ENCODE data around the gene DBET.
"Not testable (repeated sequence)": the region's sequence is repeated elsewhere in the genome, so short reads cannot be mapped to it uniquely, and the experiment has no call there.

The DBET gene

GRCh38 chr4:190049378-190050239 is 14.7 kb upstream of the DBET start:
- DNase-seq = not testable (repeated sequence)

DNA sequence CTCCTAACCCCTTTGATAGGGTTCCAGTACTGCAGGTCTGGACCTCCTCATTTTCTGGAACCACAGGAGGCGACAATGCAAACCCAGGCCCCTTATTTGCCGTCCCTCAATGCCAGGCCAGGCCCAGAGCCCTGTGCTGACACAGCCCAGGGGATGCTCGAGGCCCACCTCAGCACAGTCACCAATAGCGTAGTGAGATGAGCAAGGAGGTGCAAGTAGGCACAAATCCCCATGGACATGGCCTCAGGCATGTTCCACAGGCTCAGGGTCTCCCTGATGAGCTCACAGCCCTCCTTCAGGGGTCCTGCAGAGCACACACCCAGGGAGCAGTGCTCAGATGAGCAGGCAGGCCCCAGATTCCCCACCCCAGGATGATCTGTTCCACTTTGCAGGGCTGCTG is 5.3 kb upstream of the DBET start:
- DNase-seq = not testable (repeated sequence)

GRCh38 chr4:190064805-190065204 is 503 bp downstream of the DBET start:
- DNase-seq = not testable (repeated sequence)

DNA sequence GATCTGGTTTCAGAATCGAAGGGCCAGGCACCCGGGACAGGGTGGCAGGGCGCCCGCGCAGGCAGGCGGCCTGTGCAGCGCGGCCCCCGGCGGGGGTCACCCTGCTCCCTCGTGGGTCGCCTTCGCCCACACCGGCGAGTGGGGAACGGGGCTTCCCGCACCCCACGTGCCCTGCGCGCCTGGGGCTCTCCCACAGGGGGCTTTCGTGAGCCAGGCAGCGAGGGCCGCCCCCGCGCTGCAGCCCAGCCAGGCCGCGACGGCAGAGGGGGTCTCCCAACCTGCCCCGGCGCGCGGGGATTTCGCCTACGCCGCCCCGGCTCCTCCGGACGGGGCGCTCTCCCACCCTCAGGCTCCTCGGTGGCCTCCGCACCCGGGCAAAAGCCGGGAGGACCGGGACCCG is 4.0 kb downstream of the DBET start:
- DNase-seq = not testable (repeated sequence)

GRCh38 chr4:190093052-190093451 is 28.8 kb downstream of the DBET start:
- not testable (repeated sequence) for DNase-seq

- DNase-seq = not testable (repeated sequence)
Observed at GRCh38 chr4:190094031-190094430, 29.7 kb downstream of the DBET start.

DNA sequence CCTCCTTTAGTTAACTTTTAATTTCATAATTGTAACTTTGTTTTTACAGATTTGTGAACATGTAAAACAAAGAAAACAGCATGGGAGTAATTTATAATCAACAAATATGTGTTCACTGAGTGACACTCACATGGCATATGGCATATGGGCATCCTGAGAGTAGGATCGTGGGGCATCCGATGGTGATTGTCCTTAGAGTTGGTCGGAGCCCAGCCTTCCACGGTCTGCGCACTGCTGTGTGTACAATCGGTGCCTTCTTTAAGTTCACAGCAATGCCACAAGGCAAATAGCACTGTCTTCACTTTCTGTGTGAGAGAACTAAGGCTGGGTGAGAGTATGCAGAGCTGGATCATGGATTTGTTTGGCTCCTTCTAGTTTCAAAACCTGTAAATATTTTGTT is 31.0 kb downstream of the DBET start:
- not testable (repeated sequence) for DNase-seq

- DNase-seq = not testable (repeated sequence)
Observed at GRCh38 chr4:190099605-190100004, 35.3 kb downstream of the DBET start.

DNA sequence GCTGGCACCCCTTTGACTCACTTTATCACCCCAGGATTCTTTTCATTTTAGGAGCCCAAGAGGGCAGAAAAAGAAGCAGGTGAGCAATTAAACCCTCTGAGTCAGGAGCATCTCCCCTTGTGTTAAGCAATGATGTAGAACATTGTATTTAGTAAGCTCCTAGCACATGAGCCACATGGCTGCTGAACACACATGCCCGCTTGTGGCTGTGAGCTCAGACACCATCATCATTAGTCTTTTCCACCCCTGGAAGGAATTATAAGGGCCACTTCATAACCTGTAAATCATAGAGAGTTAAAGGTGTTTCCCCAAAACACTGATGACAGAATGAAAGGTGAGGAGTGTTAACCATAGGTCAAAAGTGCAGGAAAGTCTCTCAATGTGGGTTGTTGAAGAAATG is 37.2 kb downstream of the DBET start:
- DNase-seq = not testable (repeated sequence)

DNA sequence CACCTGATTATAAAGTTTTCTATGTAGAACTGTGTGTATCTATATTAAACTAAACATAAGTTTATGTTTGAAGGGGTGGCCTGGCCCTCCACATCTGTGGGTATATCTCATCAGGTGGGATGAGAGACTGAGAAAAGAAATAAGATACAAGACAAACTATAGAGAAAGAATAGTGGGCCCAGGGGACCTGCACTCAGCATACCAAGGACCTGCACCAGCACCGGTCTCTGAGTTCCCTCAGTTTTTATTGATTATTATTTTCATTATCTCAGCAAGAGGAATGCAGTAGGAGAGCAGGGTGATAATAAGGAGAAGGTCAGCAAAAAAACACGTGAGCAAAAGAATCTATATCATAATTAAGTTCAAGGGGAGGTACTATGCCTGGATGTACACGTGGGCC is 41.9 kb downstream of the DBET start:
- DNase-seq = not testable (repeated sequence)

DNA sequence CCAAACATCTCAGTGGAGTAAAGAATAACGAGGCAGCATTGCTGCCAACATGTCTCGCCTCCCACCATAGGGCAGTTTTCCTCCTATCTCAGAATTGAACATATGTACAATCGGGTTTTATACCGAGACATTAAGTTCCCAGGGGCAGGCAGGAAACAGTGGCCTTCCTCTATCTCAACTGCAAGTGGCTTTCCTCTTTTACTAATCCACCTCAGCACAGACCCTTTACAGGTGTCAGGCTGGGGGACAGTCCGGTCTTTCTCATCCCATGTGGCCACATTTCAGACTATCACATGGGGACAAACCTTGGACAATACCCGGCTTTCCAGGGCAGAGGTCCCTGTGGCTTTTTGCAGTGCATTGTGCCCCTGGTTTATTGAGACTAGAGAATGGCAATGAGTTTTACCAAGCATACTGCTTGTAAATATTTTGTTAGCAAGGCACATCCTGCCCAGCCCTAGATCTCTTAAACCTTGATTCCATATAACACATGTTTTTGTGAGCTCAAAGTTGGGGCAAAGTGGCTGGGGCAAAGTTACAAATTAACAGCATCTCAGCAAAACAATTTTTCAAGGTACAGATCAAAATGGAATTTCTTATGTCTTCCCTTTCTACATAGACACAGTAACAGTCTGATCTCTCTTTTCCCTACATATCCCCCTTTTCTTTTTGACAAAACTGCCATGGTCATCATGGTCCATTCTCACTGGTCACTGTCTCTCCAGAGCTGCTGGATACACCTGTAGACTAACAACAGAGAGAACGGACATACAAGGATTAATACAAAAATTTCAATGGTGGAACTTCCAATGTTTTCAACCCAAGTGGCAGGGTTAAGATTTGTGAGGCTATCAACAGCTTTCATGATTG is 42.5 kb downstream of the DBET start:
- DNase-seq = not testable (repeated sequence)

GRCh38 chr4:190107766-190108485 is 43.6 kb downstream of the DBET start:
- not testable (repeated sequence) for DNase-seq

DNA sequence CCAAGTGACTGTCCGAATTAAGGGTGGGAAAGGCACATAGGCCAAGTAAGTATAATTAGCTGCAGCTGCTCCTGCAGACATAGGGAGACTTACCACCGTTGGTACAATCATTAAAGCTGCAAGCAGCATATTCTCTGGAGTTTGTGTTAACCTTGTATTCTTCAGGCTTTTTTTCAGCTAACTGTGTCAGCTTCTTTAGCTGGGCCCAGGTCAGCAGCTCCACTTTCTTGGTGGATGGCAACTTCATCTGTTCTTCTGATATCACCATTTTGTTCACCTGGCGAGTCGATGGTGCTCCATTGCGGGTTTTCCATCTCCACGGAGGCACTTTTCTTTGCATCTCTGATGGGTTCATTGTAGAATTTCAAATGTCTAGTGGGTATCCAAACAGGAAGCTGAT is 44.5 kb downstream of the DBET start:
- not testable (repeated sequence) for DNase-seq

- DNase-seq = not testable (repeated sequence)
Observed at GRCh38 chr4:190109390-190110011, 45.2 kb downstream of the DBET start.

DNA sequence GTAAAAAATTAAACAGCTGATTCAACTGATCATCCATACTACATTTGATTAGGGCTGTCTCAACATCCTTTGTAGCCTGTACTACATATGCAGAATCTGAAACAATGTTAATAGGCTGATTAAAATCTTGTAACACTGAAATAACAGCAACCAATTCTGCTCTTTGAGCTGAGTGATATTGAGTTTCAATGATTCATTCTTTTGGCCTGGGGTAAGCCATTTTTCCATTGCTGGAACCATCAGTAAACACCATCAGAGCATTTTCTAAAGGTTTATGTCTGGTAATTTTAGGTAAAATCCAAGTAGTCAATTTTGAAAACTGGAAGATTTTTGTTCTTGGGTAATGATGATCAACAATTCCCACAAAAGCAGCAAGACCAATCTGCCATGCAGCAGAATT is 45.7 kb downstream of the DBET start:
- DNase-seq = not testable (repeated sequence)

DNA sequence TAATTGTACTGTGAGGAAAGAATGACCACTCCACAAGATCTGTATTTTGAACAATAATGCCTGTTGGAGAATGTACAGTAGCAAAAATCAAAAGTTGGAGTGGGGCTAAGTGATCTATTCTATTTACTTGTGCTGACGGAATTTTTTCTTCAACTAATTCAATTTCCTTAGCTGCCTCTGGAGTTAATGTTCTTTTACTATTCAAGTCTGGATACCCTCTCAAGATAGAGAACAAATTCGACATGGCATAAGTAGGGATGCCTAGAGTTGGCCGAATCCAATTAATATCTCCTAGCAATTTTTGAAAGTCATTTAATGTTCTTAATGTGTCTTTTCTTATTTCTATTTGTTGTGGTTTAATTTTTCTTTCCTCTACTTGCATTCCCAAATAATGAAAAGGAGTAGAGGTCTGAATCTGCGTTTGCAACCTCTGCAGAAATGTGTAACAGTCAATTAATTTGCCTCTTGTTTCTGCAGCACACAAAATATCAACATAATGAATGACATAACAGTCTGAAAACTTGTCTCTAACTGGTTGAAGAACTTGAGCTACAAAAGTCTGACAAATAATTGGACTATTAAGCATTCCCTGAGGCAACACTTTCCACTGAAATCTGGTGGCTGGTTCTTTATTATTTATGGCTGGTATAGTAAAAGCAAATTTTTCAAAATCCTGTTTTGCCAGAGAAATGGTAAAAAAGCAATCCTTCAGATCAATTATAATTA is 46.4 kb downstream of the DBET start:
- not testable (repeated sequence) for DNase-seq

DNA sequence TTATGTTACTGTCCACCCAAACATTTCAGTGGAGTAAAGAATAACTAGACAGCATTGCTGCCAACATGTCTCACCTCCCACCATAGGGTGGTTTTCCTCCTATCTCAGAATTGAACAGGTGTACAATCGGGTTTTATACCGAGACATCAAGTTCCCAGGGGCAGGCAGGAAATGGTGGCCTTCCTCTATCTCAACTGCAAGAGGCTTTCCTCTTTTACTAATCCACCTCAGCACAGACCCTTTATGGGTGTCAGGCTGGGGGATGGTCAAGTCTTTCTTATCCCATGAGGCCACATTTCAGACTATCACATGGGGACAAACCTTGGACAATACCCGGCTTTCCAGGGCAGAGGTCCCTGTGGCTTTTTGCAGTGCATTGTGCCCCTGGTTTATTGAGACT is 48.6 kb downstream of the DBET start:
- not testable (repeated sequence) for DNase-seq

- DNase-seq = not testable (repeated sequence)
Observed at GRCh38 chr4:190114991-190115390, 50.7 kb downstream of the DBET start.
